Measurements from ENCODE around the gene ARPC4.

ARPC4 gene

GRCh38 chr3:9820946-9821345, 28.1 kb downstream of the ARPC4 start:
- in situ Hi-C loops (cut with MboI; ENCODE audit: low pct_unique_long_range_greater_than_20kb, low sequenced_read_pairs, unreplicated experiment): no loop called here
- TF ChIP-seq CTCF (IDR thresholded peaks at IDR 0.05; ENCODE audit: extremely low read depth, insufficient read depth, missing control alignments): no peak
- no peak for DNase-seq (ENCODE audit: low spot score)

- DNase-seq (ENCODE audit: low spot score): no peak
- in situ Hi-C loops (cut with MboI; ENCODE audit: low pct_unique_long_range_greater_than_20kb, low sequenced_read_pairs, unreplicated experiment): no loop called here
- no peak for TF ChIP-seq CTCF (IDR thresholded peaks at IDR 0.05; ENCODE audit: extremely low read depth, insufficient read depth, missing control alignments)
Observed at GRCh38 chr3:9825451-9826040, 32.7 kb downstream of the ARPC4 start.

- in situ Hi-C loops (cut with MboI; ENCODE audit: low pct_unique_long_range_greater_than_20kb, low sequenced_read_pairs, unreplicated experiment): no loop called here
- no peak for DNase-seq (ENCODE audit: low spot score)
- TF ChIP-seq CTCF (IDR thresholded peaks at IDR 0.05; ENCODE audit: extremely low read depth, insufficient read depth, missing control alignments): peak; percentile 27
Observed at GRCh38 chr3:9826815-9827573, 34.1 kb downstream of the ARPC4 start.

GRCh38 chr3:9828801-9829755, 36.2 kb downstream of the ARPC4 start:
- DNase-seq (ENCODE audit: low spot score): no peak
- no peak for TF ChIP-seq CTCF (IDR thresholded peaks at IDR 0.05; ENCODE audit: extremely low read depth, insufficient read depth, missing control alignments)
- in situ Hi-C loops (cut with MboI; ENCODE audit: low pct_unique_long_range_greater_than_20kb, low sequenced_read_pairs, unreplicated experiment): no loop called here

- in situ Hi-C loops (cut with MboI; ENCODE audit: low pct_unique_long_range_greater_than_20kb, low sequenced_read_pairs, unreplicated experiment): no loop called here
- DNase-seq (ENCODE audit: low spot score): no peak
- TF ChIP-seq CTCF (IDR thresholded peaks at IDR 0.05; ENCODE audit: extremely low read depth, insufficient read depth, missing control alignments): no peak
Observed at GRCh38 chr3:9831253-9831652, 38.4 kb downstream of the ARPC4 start.

- in situ Hi-C loops (cut with MboI; ENCODE audit: low pct_unique_long_range_greater_than_20kb, low sequenced_read_pairs, unreplicated experiment): no loop called here
- no peak for DNase-seq (ENCODE audit: low spot score)
- TF ChIP-seq CTCF (IDR thresholded peaks at IDR 0.05; ENCODE audit: extremely low read depth, insufficient read depth, missing control alignments): no peak
Observed at GRCh38 chr3:9833078-9833477, 40.2 kb downstream of the ARPC4 start.
